Measurements from ENCODE around the gene TRIM16.
"Not testable (repeated sequence)": the region's sequence is repeated elsewhere in the genome, so short reads cannot be mapped to it uniquely, and the experiment has no call there.

- TF ChIP-seq CTCF, POLR2A, POLR2AphosphoS5, EP300 (IDR thresholded peaks at IDR 0.05): not testable (repeated sequence)
Measured at GRCh38 chr17:15630930-15631453, 53.1 kb downstream of the TRIM16 start.

All from suprapubic skin (tissue), 4 donors.